Effector CD4-positive, alpha-beta T cell (primary cell): ENCODE results near the gene ALKBH3.

Source experiments
- DNase-seq: peaks from one replicate; pipeline ENCODE4 v3.0.0-alpha.2; 2020

Gene ALKBH3

GRCh38 chr11:43923406-43924111 lies 42.9 kb downstream of the ALKBH3 start:
- no peak for DNase-seq

- DNase-seq, result no peak
These were observed 43.7 kb downstream of the ALKBH3 start for GRCh38 chr11:43924112-43924855.

GRCh38 chr11:43925063-43925931 lies 44.7 kb downstream of the ALKBH3 start:
- no peak for DNase-seq

- no peak for DNase-seq
These were observed 45.4 kb downstream of the ALKBH3 start for GRCh38 chr11:43925932-43926505.

GRCh38 chr11:43927070-43927469 lies 46.4 kb downstream of the ALKBH3 start:
- DNase-seq, result no peak

GRCh38 chr11:43927925-43928707 lies 47.5 kb downstream of the ALKBH3 start:
- no peak for DNase-seq

GRCh38 chr11:43928721-43929120 lies 48.1 kb downstream of the ALKBH3 start:
- DNase-seq, result no peak

- DNase-seq, result no peak
These were observed 50.5 kb downstream of the ALKBH3 start for GRCh38 chr11:43930868-43931716.

GRCh38 chr11:43931717-43932039 lies 51.0 kb downstream of the ALKBH3 start:
- no peak for DNase-seq

- DNase-seq, result no peak
These were observed 52.6 kb downstream of the ALKBH3 start for GRCh38 chr11:43933226-43933607.

GRCh38 chr11:43933608-43934551 lies 53.2 kb downstream of the ALKBH3 start:
- DNase-seq, result no peak

- DNase-seq, result no peak
These were observed 54.2 kb downstream of the ALKBH3 start for GRCh38 chr11:43934601-43935423.

- no peak for DNase-seq
These were observed 54.9 kb downstream of the ALKBH3 start for GRCh38 chr11:43935424-43935979.

GRCh38 chr11:43936076-43936475 lies 55.4 kb downstream of the ALKBH3 start:
- DNase-seq, result no peak

- no peak for DNase-seq
These were observed 57.1 kb downstream of the ALKBH3 start for GRCh38 chr11:43937434-43938411.

- no peak for DNase-seq
These were observed 60.8 kb downstream of the ALKBH3 start for GRCh38 chr11:43941257-43941994.
